H9 (cell line): Measurements from ENCODE around the gene DNAJA4. TPM values are rescaled to one million over a fixed set of nuclear protein-coding genes. Genes with fewer than 3 reads are reported as not detected.

Source experiments
- DNase-seq: peaks from one replicate; pipeline ENCODE4 v3.0.0-alpha.2; 2017
- H2AFZ ChIP-seq: one replicate; pipeline ENCODE4 v1.6.1; 2013; ENCODE audit warnings: mild to moderate bottlenecking, low read length, control low read depth, moderate library complexity
- H2AK5ac ChIP-seq: 2 replicates; pipeline ENCODE4 v1.6.1; 2013; ENCODE audit warnings: low read length, control low read depth, mixed read lengths; ENCODE audit not compliant: insufficient read length
- H2BK120ac ChIP-seq: one replicate; pipeline ENCODE4 v1.6.1; 2013; ENCODE audit warnings: low read depth, mild to moderate bottlenecking, low read length, control low read depth, inconsistent platforms; ENCODE audit not compliant: poor library complexity, severe bottlenecking
- H2BK12ac ChIP-seq: 2 replicates; pipeline ENCODE4 v1.6.1; 2013; ENCODE audit warnings: low read length, control low read depth, mixed read lengths, low read depth; ENCODE audit not compliant: insufficient read length
- H2BK15ac ChIP-seq: 2 replicates; pipeline ENCODE4 v1.6.1; 2013; ENCODE audit warnings: low read depth, low read length, control low read depth
- H2BK20ac ChIP-seq: one replicate; pipeline ENCODE4 v1.6.1; 2013; ENCODE audit warnings: low read depth, mild to moderate bottlenecking, low read length, control low read depth, inconsistent platforms; ENCODE audit not compliant: poor library complexity, severe bottlenecking
- H2BK5ac ChIP-seq: 2 replicates; pipeline ENCODE4 v1.6.1; 2013; ENCODE audit warnings: low read length, control low read depth, mixed read lengths; ENCODE audit not compliant: insufficient read length
- H3K14ac ChIP-seq: 2 replicates; pipeline ENCODE4 v1.6.1; 2013; ENCODE audit warnings: low read length, control low read depth; ENCODE audit not compliant: insufficient read depth
- H3K18ac ChIP-seq: 2 replicates; pipeline ENCODE4 v1.6.1; 2013; ENCODE audit warnings: low read depth, mild to moderate bottlenecking, mixed read lengths, low read length, control low read depth; ENCODE audit not compliant: insufficient read length
- H3K23ac ChIP-seq: 2 replicates; pipeline ENCODE4 v1.6.1; 2013; ENCODE audit warnings: low read length, control low read depth, mixed read lengths, low read depth; ENCODE audit not compliant: insufficient read length
- H3K23me2 ChIP-seq: 2 replicates; pipeline ENCODE4 v1.6.1; 2013; ENCODE audit warnings: low read depth, mild to moderate bottlenecking, mixed read lengths, low read length, control low read depth; ENCODE audit not compliant: insufficient read length, poor library complexity, severe bottlenecking
- H3K27ac ChIP-seq: 2 replicates; pipeline ENCODE4 v1.5.1; 2013; ENCODE audit warnings: low read length, control low read depth, mixed read lengths, low read depth; ENCODE audit not compliant: insufficient read length
- H3K27me3 ChIP-seq: 2 replicates; pipeline ENCODE4 v1.6.1; 2013; ENCODE audit warnings: low read length, control low read depth, inconsistent platforms; ENCODE audit not compliant: insufficient read depth
- H3K4ac ChIP-seq: 2 replicates; pipeline ENCODE4 v1.6.1; 2013; ENCODE audit warnings: low read depth, mild to moderate bottlenecking, control low read depth, inconsistent platforms, low read length, moderate library complexity
- H3K4me1 ChIP-seq: 2 replicates; pipeline ENCODE4 v1.6.1; 2013; ENCODE audit warnings: low read length, control low read depth, inconsistent platforms; ENCODE audit not compliant: insufficient read depth
- H3K4me2 ChIP-seq: 2 replicates; pipeline ENCODE4 v1.6.1; 2013; ENCODE audit warnings: low read length, control low read depth, mixed read lengths; ENCODE audit not compliant: insufficient read length, insufficient read depth
- H3K56ac ChIP-seq: 2 replicates; pipeline ENCODE4 v1.6.1; 2013; ENCODE audit warnings: low read depth, mild to moderate bottlenecking, mixed read lengths, low read length, control low read depth; ENCODE audit not compliant: insufficient read length
- H3K79me1 ChIP-seq: 2 replicates; pipeline ENCODE4 v1.6.1; 2013; ENCODE audit warnings: low read depth, mild to moderate bottlenecking, moderate library complexity, low read length, control low read depth, inconsistent platforms; ENCODE audit not compliant: insufficient read depth, poor library complexity, severe bottlenecking
- H3K79me2 ChIP-seq: 2 replicates; pipeline ENCODE4 v1.6.1; 2013; ENCODE audit warnings: low read length, control low read depth, inconsistent platforms; ENCODE audit not compliant: insufficient read depth
- H3K9ac ChIP-seq: 2 replicates; pipeline ENCODE4 v1.6.1; 2013; ENCODE audit warnings: low read length, control low read depth, mixed read lengths; ENCODE audit not compliant: insufficient read length; ENCODE audit errors: extremely low read depth
- H3K9me3 ChIP-seq: one replicate; pipeline ENCODE4 v1.6.1; 2013; ENCODE audit warnings: low read depth, low read length, inconsistent platforms; ENCODE audit not compliant: control insufficient read depth
- H3T11ph ChIP-seq: one replicate; pipeline ENCODE4 v1.6.1; 2013; ENCODE audit warnings: mild to moderate bottlenecking, low read length, control low read depth, inconsistent platforms
- H4K20me1 ChIP-seq: one replicate; pipeline ENCODE4 v1.6.1; 2013; ENCODE audit not compliant: control insufficient read depth, insufficient read length, insufficient read depth
- H4K5ac ChIP-seq: 2 replicates; pipeline ENCODE4 v1.6.1; 2013; ENCODE audit warnings: low read depth, mild to moderate bottlenecking, mixed read lengths, low read length, control low read depth; ENCODE audit not compliant: insufficient read length
- H4K8ac ChIP-seq: replicated peaks from 2 replicates; pipeline ENCODE4 v1.6.1; 2013; ENCODE audit warnings: low read length, control low read depth, mixed read lengths, low read depth; ENCODE audit not compliant: insufficient read length
- H4K91ac ChIP-seq: 2 replicates; pipeline ENCODE4 v1.6.1; 2013; ENCODE audit warnings: low read depth, mild to moderate bottlenecking, moderate library complexity, mixed read lengths, low read length, control low read depth; ENCODE audit not compliant: insufficient read length
- H3K27ac Mint-ChIP-seq, 3 experiments: 2 replicates in 2 of 3; 3 replicates in 1 of 3; pipeline ENCODE4 v1.8.0; 2020 to 2021; ENCODE audit warnings: mixed read lengths in 3 of 3, mild to moderate bottlenecking in 1 of 3, moderate library complexity in 1 of 3
- H3K27me3 Mint-ChIP-seq: 2 replicates; pipeline ENCODE4 v1.8.0; 2021; ENCODE audit warnings: low read depth, mild to moderate bottlenecking, moderate library complexity, mixed read lengths
- H3K36me3 Mint-ChIP-seq, 3 experiments: 2 replicates in 2 of 3; 3 replicates in 1 of 3; pipeline ENCODE4 v1.8.0; 2020 to 2021; ENCODE audit warnings: low read depth in 3 of 3, mixed read lengths in 3 of 3; ENCODE audit not compliant: insufficient read depth in 1 of 3
- H3K4me1 Mint-ChIP-seq, 2 experiments: 2 replicates each; pipeline ENCODE4 v1.8.0; 2020; ENCODE audit warnings: mixed read lengths in 2 of 2
- H3K4me3 Mint-ChIP-seq, 2 experiments: 2 replicates in 1 of 2; 3 replicates in 1 of 2; pipeline ENCODE4 v1.8.0; 2020 to 2021; ENCODE audit warnings: mild to moderate bottlenecking in 2 of 2, mixed read lengths in 2 of 2, moderate library complexity in 1 of 2
- H3K9me3 Mint-ChIP-seq, 2 experiments: 2 replicates in 1 of 2; 3 replicates in 1 of 2; pipeline ENCODE4 v1.8.0; 2020; ENCODE audit warnings: mild to moderate bottlenecking in 2 of 2, mixed read lengths in 2 of 2, moderate library complexity in 1 of 2
- CTCF ChIP-seq: fragments of 200-600 bp; sonication (generic); conservative IDR thresholded peaks from 3 replicates; pipeline ENCODE4 v1.8.0; 2021; ENCODE audit warnings: antibody characterized with exemption, mild to moderate bottlenecking
- WGBS: extraction: QIAGEN DNeasy Blood & Tissue Kit; methylation state at CpG from one replicate; pipeline ENCODE4 v1.1.7; 2013; ENCODE audit warnings: missing lambda C conversion rate, low lambda C conversion rate, mixed read lengths; ENCODE audit not compliant: insufficient read length; ENCODE audit errors: extremely low coverage; 5-methylcytosine and 5-hydroxymethylcytosine counted together
- total RNA-seq: library from RNA; stranded (reverse); gene quantifications from 2 replicates; pipeline ENCODE4 v1.2.1, GENCODE V29; 2021

Gene DNAJA4
- total RNA-seq, 1 experiment from 2014 or later: 0.13 TPM

GRCh38 chr15:78263907-78264303, 457 bp upstream of the DNAJA4 start:
- peaks cover 4% of the 10 kb centered on the region for H3K23me2 ChIP-seq
- no peaks in the 10 kb centered on the region for H3K4me1 ChIP-seq
- Mint-ChIP-seq H3K27me3 (no peaks in the 10 kb centered on the region; the same call in 1 of the 2 replicates), H3K27ac (no peak overlapping the region), H3K9me3 (no peaks in the 10 kb centered on the region), H3K4me3 (no peak overlapping the region), H3K36me3 (no peaks in the 10 kb centered on the region), H3K4me1 (0 out of 4 replicates have a peak, but pooled peaks cover 2% of the 10 kb centered on the region in 2 experiments)
- H3K79me2 ChIP-seq: no peaks in the 10 kb centered on the region
- H3K56ac ChIP-seq: no peak overlapping the region
- peak overlapping the region; percentile 34; the same call in 1 of the 2 replicates for H3K14ac ChIP-seq
- no peak overlapping the region for H4K5ac ChIP-seq
- H3K9ac ChIP-seq: no peak overlapping the region
- H4K91ac ChIP-seq: no peak overlapping the region
- no peak overlapping the region for H2BK12ac ChIP-seq
- H3K27me3 ChIP-seq: no peaks in the 10 kb centered on the region
- H3K27ac ChIP-seq: no peak overlapping the region
- no peak overlapping the region for H3K23ac ChIP-seq
- WGBS: no CpG with 5 or more reads among the region's 23 CpGs
- no peak overlapping the region for H2BK20ac ChIP-seq
- TF ChIP-seq CTCF: no peak
- no peak overlapping the region for H3K4me2 ChIP-seq
- H2BK5ac ChIP-seq: no peak overlapping the region
- no peaks in the 10 kb centered on the region for H3K9me3 ChIP-seq
- no peak overlapping the region for H3K4ac ChIP-seq
- no peaks in the 10 kb centered on the region for H3K79me1 ChIP-seq
- H3T11ph ChIP-seq: no peak overlapping the region
- H2BK120ac ChIP-seq: no peak overlapping the region
- no peaks in the 10 kb centered on the region for H4K20me1 ChIP-seq
- no peak overlapping the region for H2AFZ ChIP-seq
- no peak overlapping the region for H3K18ac ChIP-seq
- DNase-seq: no peak
- no peak overlapping the region for H2AK5ac ChIP-seq
- H2BK15ac ChIP-seq: no peak overlapping the region
- H4K8ac ChIP-seq: no peak overlapping the region
